HG02970 (cell line): ENCODE results near the gene RAD51B.

Source experiments
- ATAC-seq: cut with Tn5 transposase; IDR thresholded peaks from one replicate; pipeline ENCODE4 v1.9.1; 2021; ENCODE audit warnings: mild to moderate bottlenecking, moderate library complexity, moderate number of reproducible peaks; ENCODE audit not compliant: unreplicated experiment, low FRiP score

RAD51B gene

GRCh38 chr14:68479247-68479646, 659.7 kb downstream of the RAD51B start:
- ATAC-seq: no peak

- no peak for ATAC-seq
Measured at GRCh38 chr14:68482018-68482417, 662.4 kb downstream of the RAD51B start.

- no peak for ATAC-seq
Measured at GRCh38 chr14:68482772-68483395, 663.3 kb downstream of the RAD51B start.

- no peak for ATAC-seq
Measured at GRCh38 chr14:68486033-68486732, 666.6 kb downstream of the RAD51B start.

- ATAC-seq: no peak
Measured at GRCh38 chr14:68486809-68487208, 667.2 kb downstream of the RAD51B start.

- no peak for ATAC-seq
Measured at GRCh38 chr14:68487805-68488590, 668.4 kb downstream of the RAD51B start.

GRCh38 chr14:68491793-68492192, 672.2 kb downstream of the RAD51B start:
- no peak for ATAC-seq

- no peak for ATAC-seq
Measured at GRCh38 chr14:68492381-68493151, 673.0 kb downstream of the RAD51B start.

GRCh38 chr14:68493152-68493911, 673.8 kb downstream of the RAD51B start:
- ATAC-seq: no peak

- ATAC-seq: no peak
Measured at GRCh38 chr14:68495101-68496039, 675.8 kb downstream of the RAD51B start.

GRCh38 chr14:68497011-68497410, 677.4 kb downstream of the RAD51B start:
- ATAC-seq: no peak

- no peak for ATAC-seq
Measured at GRCh38 chr14:68499451-68499850, 679.9 kb downstream of the RAD51B start.

GRCh38 chr14:68501171-68501570, 681.6 kb downstream of the RAD51B start:
- ATAC-seq: no peak

- no peak for ATAC-seq
Measured at GRCh38 chr14:68501614-68502052, 682.1 kb downstream of the RAD51B start.

GRCh38 chr14:68502230-68502629, 682.7 kb downstream of the RAD51B start:
- ATAC-seq: no peak

- ATAC-seq: no peak
Measured at GRCh38 chr14:68503186-68503825, 683.7 kb downstream of the RAD51B start.

GRCh38 chr14:68504861-68505260, 685.3 kb downstream of the RAD51B start:
- no peak for ATAC-seq

- ATAC-seq: no peak
Measured at GRCh38 chr14:68506021-68506644, 686.6 kb downstream of the RAD51B start.
